SK-N-SH (cell line): ENCODE measurements around the gene SCAF1.

Source experiments
- CTCF ChIP-seq: fragments of 200-600 bp; sonication (generic); IDR thresholded peaks from 2 replicates; pipeline ENCODE4 v1.6.1; 2017; ENCODE audit warnings: antibody characterized with exemption, mild to moderate bottlenecking, moderate library complexity
- EP300 ChIP-seq, 2 experiments: IDR thresholded peaks; 2 replicates each; pipeline versions ENCODE4 v1.4.0 to v1.6.1; 2012; ENCODE audit warnings: borderline replicate concordance in 1 of 2, low read depth in 1 of 2, low read length in 1 of 2
- POLR2AphosphoS5 ChIP-seq: IDR thresholded peaks from 2 replicates; pipeline ENCODE4 v1.6.1; 2012; ENCODE audit warnings: low read depth, low read length
- USF1 ChIP-seq: IDR thresholded peaks from 2 replicates; pipeline ENCODE4 v1.4.0; 2012; ENCODE audit warnings: low read depth, borderline replicate concordance

GRCh38 chr19:49614096-49614833, 27.7 kb upstream of the SCAF1 start:
- TF ChIP-seq CTCF = peak; percentile 12; the same call in 1 of the 2 replicates
- TF ChIP-seq EP300 (IDR thresholded peaks at IDR 0.05; ENCODE audit: borderline replicate concordance in 1 of 2, low read depth in 1 of 2, low read length in 1 of 2) = no peak
- TF ChIP-seq USF1 = no peak
- no peak for TF ChIP-seq POLR2AphosphoS5
